Activated CD8-positive, alpha-beta T cell treated with anti-CD3 and anti-CD28 coated beads, Interleukin-2, amount 10 ng/mL, durations not matched to agents 7 days and 5 days (primary cell): ENCODE results near the gene GOLPH3. TPM values are rescaled to one million over a fixed set of nuclear protein-coding genes. Genes with fewer than 3 reads are reported as not detected.
"Not testable (repeated sequence)": the region's sequence is repeated elsewhere in the genome, so short reads cannot be mapped to it uniquely, and the experiment has no call there.

Experiments used
- ATAC-seq: fragments of 150-1000 bp; cut with Tn5 transposase; one replicate; pipeline ENCODE4 v1.10.0; 2021; ENCODE audit warnings: moderate library complexity
- CTCF ChIA-PET: fragments of 350-600 bp; sonication (Branson Sonifier 250); formaldehyde crosslinking; loops from one replicate; lab custom pipeline; 2021; ENCODE audit warnings: antibody characterized with exemption; lab: Charles Lee
- POLR2A ChIA-PET: fragments of 350-600 bp; sonication (Branson Sonifier 250); formaldehyde crosslinking; loops from one replicate; lab custom pipeline; 2021; ENCODE audit warnings: antibody characterized with exemption; lab: Charles Lee
- DNase-seq: peaks from one replicate; pipeline ENCODE4 v3.0.0-alpha.2; 2020
- H3K27ac Mint-ChIP-seq: one replicate; pipeline ENCODE4 v1.8.0; 2021; ENCODE audit warnings: mild to moderate bottlenecking, mixed read lengths
- H3K27me3 Mint-ChIP-seq: one replicate; pipeline ENCODE4 v1.8.0; 2021; ENCODE audit warnings: low read depth, mixed read lengths
- H3K36me3 Mint-ChIP-seq: one replicate; pipeline ENCODE4 v1.8.0; 2021; ENCODE audit warnings: low read depth, mixed read lengths
- H3K4me1 Mint-ChIP-seq: one replicate; pipeline ENCODE4 v1.8.0; 2021; ENCODE audit warnings: low read depth, mixed read lengths
- H3K4me3 Mint-ChIP-seq: one replicate; pipeline ENCODE4 v1.8.0; 2021; ENCODE audit warnings: mild to moderate bottlenecking, mixed read lengths
- H3K9me3 Mint-ChIP-seq: one replicate; pipeline ENCODE4 v1.8.0; 2022; ENCODE audit warnings: mixed read lengths; ENCODE audit not compliant: insufficient read depth
- total RNA-seq, 2 experiments: library from RNA; stranded (reverse); gene quantifications; one replicate each; pipeline ENCODE4 v1.2.3, GENCODE V29; 2021

Gene GOLPH3
- total RNA-seq, 2 experiments from 2014 or later = 70.7 to 73.7 TPM

- POLR2A ChIA-PET = interaction anchor here (0.6 kb wide), 1 partner anchor 330 kb away, joined by 3 read pairs; no protein-coding TSS in a partner anchor
- H3K9me3 Mint-ChIP-seq, DNase-seq, CTCF ChIA-PET, ATAC-seq, H3K27ac Mint-ChIP-seq, H3K4me3 Mint-ChIP-seq, H3K27me3 Mint-ChIP-seq, H3K36me3 Mint-ChIP-seq, H3K4me1 Mint-ChIP-seq: not testable (repeated sequence)
Measured at GRCh38 chr5:32078855-32079254, 95.3 kb downstream of the GOLPH3 start.

GRCh38 chr5:32076699-32077695 is 97.1 kb downstream of the GOLPH3 start:
- ATAC-seq (no peak), DNase-seq (peak; percentile 53)
- Mint-ChIP-seq H3K4me1 (no peaks in the 10 kb centered on the region), H3K36me3 (no peaks in the 10 kb centered on the region), H3K9me3 (no peaks in the 10 kb centered on the region), H3K27me3 (no peaks in the 10 kb centered on the region), H3K27ac (no peak overlapping the region), H3K4me3 (no peak overlapping the region)
- POLR2A ChIA-PET = no interaction called here
- CTCF ChIA-PET = interaction anchor here (0.6 to 1.9 kb wide), 32 partner anchors 10 to 497 kb away, joined by 3 to 26 read pairs (median 3); no protein-coding TSS in a partner anchor

Other genes starting within 250 kb of the GOLPH3 start
- gene MTMR12, start 138.6 kb upstream of the GOLPH3 start, total RNA-seq = 10 to 100 TPM; 23.9 to 29.4 TPM